SK-N-MC (cell line): ENCODE results near the gene PEAK3.

Experiments used
- EZH2 ChIP-seq: fragments of 200-600 bp; sonication (generic); IDR thresholded peaks from one replicate; pipeline ENCODE4 v1.6.1; 2017; ENCODE audit warnings: antibody characterized with exemption
- POLR2AphosphoS5 ChIP-seq: IDR thresholded peaks from 2 replicates; pipeline ENCODE4 v1.6.1; 2012; ENCODE audit warnings: mild to moderate bottlenecking, low read depth, low read length, borderline replicate concordance

GRCh38 chr19:2329149-2329478, 47.1 kb upstream of the PEAK3 start:
- TF ChIP-seq EZH2 (no peak), POLR2AphosphoS5 (no peak)
